DND-41 (cell line): ENCODE data around the gene DNAJC30.

Source experiments
- CTCF ChIP-seq: IDR thresholded peaks from 2 replicates; pipeline ENCODE4 v1.5.1; 2012; ENCODE audit warnings: borderline replicate concordance, low read length, moderate library complexity, mild to moderate bottlenecking; ENCODE audit not compliant: poor library complexity, severe bottlenecking; ENCODE audit errors: extremely low read depth
- EZH2 ChIP-seq: IDR thresholded peaks from 3 replicates; pipeline ENCODE4 v1.6.1; 2012; ENCODE audit warnings: borderline replicate concordance, low read depth, mild to moderate bottlenecking, moderate library complexity, low read length, inconsistent platforms; ENCODE audit not compliant: severe bottlenecking

GRCh38 chr7:73717025-73717807 lies 34.0 kb upstream of the DNAJC30 start:
- TF ChIP-seq CTCF (no peak), EZH2 (no peak)
